WTC11 (cell line): ENCODE measurements around the gene MTG1. TPM values are rescaled to one million over a fixed set of nuclear protein-coding genes. Genes with fewer than 3 reads are reported as not detected.
"Not testable (repeated sequence)": the region's sequence is repeated elsewhere in the genome, so short reads cannot be mapped to it uniquely, and the experiment has no call there.

ENCODE experiments used
- ATAC-seq: fragments of 200-7000 bp; cut with Tn5 transposase; 2 replicates; pipeline ENCODE4 v1.10.0; 2021; ENCODE audit warnings: mild to moderate bottlenecking, moderate library complexity
- CTCF ChIA-PET: fragments of 300-600 bp; sonication (Branson Sonifier 250); formaldehyde crosslinking; loops from one replicate; lab custom pipeline; 2021; ENCODE audit warnings: antibody characterized with exemption; lab: Charles Lee
- POLR2A ChIA-PET: fragments of 350-600 bp; sonication (Branson Sonifier 250); formaldehyde crosslinking; loops from one replicate; lab custom pipeline; 2021; ENCODE audit warnings: antibody characterized with exemption; lab: Charles Lee
- DNase-seq: peaks from one replicate; pipeline ENCODE4 v3.0.0; 2021; ENCODE audit warnings: low spot score
- H3K27ac Mint-ChIP-seq: 2 replicates; pipeline ENCODE4 v1.8.0; 2021; ENCODE audit warnings: mixed read lengths
- H3K27me3 Mint-ChIP-seq: 2 replicates; pipeline ENCODE4 v1.8.0; 2021; ENCODE audit warnings: low read depth, mild to moderate bottlenecking, moderate library complexity, mixed read lengths
- H3K36me3 Mint-ChIP-seq: 2 replicates; pipeline ENCODE4 v1.8.0; 2021; ENCODE audit warnings: mixed read lengths
- H3K4me1 Mint-ChIP-seq: 2 replicates; pipeline ENCODE4 v1.8.0; 2022; ENCODE audit warnings: mixed read lengths
- H3K4me3 Mint-ChIP-seq: 2 replicates; pipeline ENCODE4 v1.8.0; 2021; ENCODE audit warnings: mild to moderate bottlenecking, moderate library complexity, mixed read lengths
- H3K9me3 Mint-ChIP-seq: 2 replicates; pipeline ENCODE4 v1.8.0; 2021; ENCODE audit warnings: mixed read lengths
- AR ChIP-seq: fragments of 250-450 bp; sonication (Bioruptor Pico); IDR thresholded peaks from 2 replicates; pipeline ENCODE4 v1.9.0; 2021; ENCODE audit warnings: mild to moderate bottlenecking
- CREM ChIP-seq: sonication (generic); formaldehyde crosslinking; IDR thresholded peaks from 2 replicates; pipeline ENCODE4 v1.8.1; 2022; ENCODE audit warnings: mild to moderate bottlenecking, missing genetic modification reagents, moderate library complexity
- ELF4 ChIP-seq: sonication (generic); formaldehyde crosslinking; IDR thresholded peaks from 2 replicates; pipeline ENCODE4 v1.8.1; 2022; ENCODE audit warnings: low read depth, mild to moderate bottlenecking, moderate library complexity, missing genetic modification reagents
- GRHL2 ChIP-seq: fragments of 250-450 bp; sonication (Bioruptor Pico); IDR thresholded peaks from 2 replicates; pipeline ENCODE4 v1.8.0; 2022; ENCODE audit warnings: mild to moderate bottlenecking, moderate library complexity; ENCODE audit not compliant: insufficient replicate concordance, severe bottlenecking
- HMGXB4 ChIP-seq: sonication (generic); formaldehyde crosslinking; IDR thresholded peaks from 2 replicates; pipeline ENCODE4 v1.8.1; 2023; ENCODE audit warnings: mild to moderate bottlenecking, moderate library complexity, missing genetic modification reagents
- KAT7 ChIP-seq: sonication (generic); formaldehyde crosslinking; IDR thresholded peaks from 2 replicates; pipeline ENCODE4 v1.8.1; 2023; ENCODE audit warnings: missing genetic modification reagents, mild to moderate bottlenecking, borderline replicate concordance
- NFATC4 ChIP-seq: fragments of 250-450 bp; sonication (Bioruptor Pico); IDR thresholded peaks from 2 replicates; pipeline ENCODE4 v1.9.0; 2021; ENCODE audit warnings: mild to moderate bottlenecking
- NR1H2 ChIP-seq: sonication (generic); formaldehyde crosslinking; IDR thresholded peaks from 2 replicates; pipeline ENCODE4 v1.9.0; 2021; ENCODE audit warnings: mild to moderate bottlenecking, moderate library complexity, missing genetic modification reagents
- TCF7 ChIP-seq: sonication (generic); formaldehyde crosslinking; IDR thresholded peaks from 2 replicates; pipeline ENCODE4 v1.8.0; 2022; ENCODE audit warnings: mild to moderate bottlenecking, low read depth, missing genetic modification reagents, moderate library complexity
- TEAD4 ChIP-seq: sonication (generic); formaldehyde crosslinking; IDR thresholded peaks from 2 replicates; pipeline ENCODE4 v1.8.0; 2022; ENCODE audit warnings: mild to moderate bottlenecking, missing genetic modification reagents
- ZBTB43 ChIP-seq: sonication (generic); formaldehyde crosslinking; IDR thresholded peaks from 2 replicates; pipeline ENCODE4 v1.8.1; 2023; ENCODE audit warnings: mild to moderate bottlenecking, missing genetic modification reagents
- ZNF232 ChIP-seq: sonication (generic); formaldehyde crosslinking; IDR thresholded peaks from 2 replicates; pipeline ENCODE4 v1.8.0; 2022; ENCODE audit warnings: mild to moderate bottlenecking, missing genetic modification reagents
- ZNF425 ChIP-seq: fragments of 250-450 bp; sonication (Bioruptor Pico); conservative IDR thresholded peaks from 2 replicates; pipeline ENCODE4 v1.9.0; 2021; ENCODE audit warnings: mild to moderate bottlenecking
- ZNF532 ChIP-seq: fragments of 250-450 bp; sonication (Bioruptor Pico); IDR thresholded peaks from 2 replicates; pipeline ENCODE4 v1.9.0; 2021; ENCODE audit warnings: mild to moderate bottlenecking, borderline replicate concordance
- total RNA-seq: library from RNA; stranded (reverse); gene quantifications from 3 replicates; pipeline ENCODE4 v1.2.3, GENCODE V29; 2021

Gene MTG1
- total RNA-seq, 1 experiment from 2014 or later, result 63.0 TPM

GRCh38 chr10:133440633-133441285 is 46.8 kb downstream of the MTG1 start (continued):
- TF ChIP-seq AR (CRISPR knock-in tag), result no peak
- TF ChIP-seq, all 79 proteins: peak for 0

- Mint-ChIP-seq H3K27me3 (peaks cover 21% of the 10 kb centered on the region), H3K9me3 (peaks cover 67% of the 10 kb centered on the region), H3K36me3 (peaks cover 60% of the 10 kb centered on the region)
- H3K27ac Mint-ChIP-seq, DNase-seq, H3K4me1 Mint-ChIP-seq, ATAC-seq, POLR2A ChIA-PET, H3K4me3 Mint-ChIP-seq, CTCF ChIA-PET: not testable (repeated sequence)
These were observed 47.4 kb downstream of the MTG1 start for GRCh38 chr10:133441356-133441755.

- DNase-seq (no peak), ATAC-seq (no peak)
- Mint-ChIP-seq H3K9me3 (peaks cover 66% of the 10 kb centered on the region), H3K4me1 (no peaks in the 10 kb centered on the region), H3K36me3 (peaks cover 59% of the 10 kb centered on the region), H3K27ac (no peak overlapping the region), H3K27me3 (peaks cover 24% of the 10 kb centered on the region), H3K4me3 (no peak overlapping the region)
- CTCF ChIA-PET, result no interaction called here
- POLR2A ChIA-PET, result no interaction called here
- no peak for TF ChIP-seq TEAD4
- TF ChIP-seq CREM (CRISPR knock-in tag), result no peak
- no peak for TF ChIP-seq ELF4
- no peak for TF ChIP-seq TCF7 (CRISPR knock-in tag)
- TF ChIP-seq ZNF532 (CRISPR knock-in tag), result no peak
- TF ChIP-seq ZBTB43 (CRISPR knock-in tag), result no peak
- TF ChIP-seq NFATC4 (CRISPR knock-in tag), result no peak
- no peak for TF ChIP-seq HMGXB4 (CRISPR knock-in tag)
- no peak for TF ChIP-seq ZNF425 (CRISPR knock-in tag)
- no peak for TF ChIP-seq KAT7 (CRISPR knock-in tag)
- TF ChIP-seq NR1H2 (CRISPR knock-in tag), result no peak
- TF ChIP-seq ZNF232, result no peak
- no peak for TF ChIP-seq GRHL2 (CRISPR knock-in tag)
These were observed 47.8 kb downstream of the MTG1 start for GRCh38 chr10:133441780-133442179.
